Activated T-cell treated with anti-CD3 and anti-CD28 coated beads for 24 hours (primary cell): ENCODE results near the gene ANGPTL4.
"Not testable (repeated sequence)": the region's sequence is repeated elsewhere in the genome, so short reads cannot be mapped to it uniquely, and the experiment has no call there.

Experiments used
- DNase-seq: peaks from one replicate; pipeline ENCODE4 v3.0.0-alpha.2; 2020; ENCODE audit warnings: low read depth

The ANGPTL4 gene

GRCh38 chr19:8334458-8335342, 29.3 kb upstream of the ANGPTL4 start:
- DNase-seq: no peak

GRCh38 chr19:8335343-8336071, 28.4 kb upstream of the ANGPTL4 start:
- no peak for DNase-seq

- DNase-seq: no peak
Observed at GRCh38 chr19:8336072-8336569, 27.8 kb upstream of the ANGPTL4 start.

GRCh38 chr19:8336660-8337059, 27.3 kb upstream of the ANGPTL4 start:
- DNase-seq: no peak

- no peak for DNase-seq
Observed at GRCh38 chr19:8337728-8338127, 26.2 kb upstream of the ANGPTL4 start.

- DNase-seq: no peak
Observed at GRCh38 chr19:8338835-8339234, 25.1 kb upstream of the ANGPTL4 start.

GRCh38 chr19:8340341-8341096, 23.4 kb upstream of the ANGPTL4 start:
- no peak for DNase-seq

GRCh38 chr19:8341504-8341903, 22.5 kb upstream of the ANGPTL4 start:
- DNase-seq: not testable (repeated sequence)

- DNase-seq: no peak
Observed at GRCh38 chr19:8342316-8342683, 21.7 kb upstream of the ANGPTL4 start.

- peak; percentile 87 for DNase-seq
Observed at GRCh38 chr19:8342684-8343482, 21.1 kb upstream of the ANGPTL4 start, which contains the start of gene KANK3. TSS of gene KANK3 (minus strand) at chr19:8343262. CDS start at chr19:8337828, 5,434 bp downstream.

- no peak for DNase-seq
Observed at GRCh38 chr19:8343483-8343844, 20.5 kb upstream of the ANGPTL4 start.

GRCh38 chr19:8349629-8350372, 14.2 kb upstream of the ANGPTL4 start:
- not testable (repeated sequence) for DNase-seq

GRCh38 chr19:8352134-8352827, 11.7 kb upstream of the ANGPTL4 start:
- DNase-seq: no peak

GRCh38 chr19:8352845-8353244, 11.1 kb upstream of the ANGPTL4 start:
- DNase-seq: not testable (repeated sequence)

GRCh38 chr19:8355631-8356402, 8.1 kb upstream of the ANGPTL4 start:
- no peak for DNase-seq

GRCh38 chr19:8357007-8357521, 6.9 kb upstream of the ANGPTL4 start:
- DNase-seq: no peak

GRCh38 chr19:8358948-8359347, 5.0 kb upstream of the ANGPTL4 start:
- no peak for DNase-seq

- no peak for DNase-seq
Observed at GRCh38 chr19:8360196-8360595, 3.8 kb upstream of the ANGPTL4 start.
